ENCODE data around the gene COL23A1.

COL23A1 gene

GRCh38 chr5:178435321-178436238 is 154.6 kb downstream of the COL23A1 start:
- no peak for DNase-seq (ENCODE audit: low read depth in 2 of 2)

GRCh38 chr5:178434851-178435250 is 155.3 kb downstream of the COL23A1 start:
- no peak for DNase-seq (ENCODE audit: low read depth in 2 of 2)

GRCh38 chr5:178434016-178434761 is 156.0 kb downstream of the COL23A1 start:
- DNase-seq (ENCODE audit: low read depth in 2 of 2): no peak

- DNase-seq (ENCODE audit: low read depth in 2 of 2): no peak
These were observed 156.9 kb downstream of the COL23A1 start for GRCh38 chr5:178433273-178433775.

- no peak for DNase-seq (ENCODE audit: low read depth in 2 of 2)
These were observed 157.5 kb downstream of the COL23A1 start for GRCh38 chr5:178432421-178433272.

- DNase-seq (ENCODE audit: low read depth in 2 of 2): no peak
These were observed 158.4 kb downstream of the COL23A1 start for GRCh38 chr5:178431782-178432165.

GRCh38 chr5:178431063-178431781 is 159.0 kb downstream of the COL23A1 start:
- DNase-seq (ENCODE audit: low read depth in 2 of 2): no peak

GRCh38 chr5:178430186-178431062 is 159.8 kb downstream of the COL23A1 start:
- DNase-seq (ENCODE audit: low read depth in 2 of 2): no peak

- DNase-seq (ENCODE audit: low read depth in 2 of 2): no peak
These were observed 160.6 kb downstream of the COL23A1 start for GRCh38 chr5:178429491-178430185.

- DNase-seq (ENCODE audit: low read depth in 2 of 2): no peak
These were observed 161.1 kb downstream of the COL23A1 start for GRCh38 chr5:178429156-178429468.

- DNase-seq (ENCODE audit: low read depth in 2 of 2): no peak
These were observed 161.6 kb downstream of the COL23A1 start for GRCh38 chr5:178428341-178429155.

GRCh38 chr5:178427576-178428197 is 162.5 kb downstream of the COL23A1 start:
- DNase-seq (ENCODE audit: low read depth in 2 of 2): no peak

- no peak for DNase-seq (ENCODE audit: low read depth in 2 of 2)
These were observed 163.7 kb downstream of the COL23A1 start for GRCh38 chr5:178426326-178427130.

- DNase-seq (ENCODE audit: low read depth in 2 of 2): no peak
These were observed 164.5 kb downstream of the COL23A1 start for GRCh38 chr5:178425621-178426068.

- DNase-seq (ENCODE audit: low read depth in 2 of 2): no peak
These were observed 165.4 kb downstream of the COL23A1 start for GRCh38 chr5:178424810-178425177.

- no peak for DNase-seq (ENCODE audit: low read depth in 2 of 2)
These were observed 166.0 kb downstream of the COL23A1 start for GRCh38 chr5:178423901-178424809.

Data from fibroblast of skin of left biceps (primary cell).